Sigmoid colon (tissue), 7 donors: ENCODE data around the gene TNNT2. TPM values are rescaled to one million over a fixed set of nuclear protein-coding genes. Genes with fewer than 3 reads are reported as not detected.

Experiments
- DNase-seq: peaks from one replicate; pipeline ENCODE4 v3.0.0-alpha.2; 2019
- H3K27ac ChIP-seq, 4 donors: fragments of 200-600 bp; sonication (generic); one replicate each; pipeline ENCODE4 v1.5.1; 2016 to 2019; ENCODE audit warnings: mild to moderate bottlenecking in 1 of 4
- H3K27me3 ChIP-seq, 3 donors: fragments of 200-600 bp; sonication (generic); one replicate each; pipeline ENCODE4 v1.5.1; 2019; ENCODE audit warnings: mild to moderate bottlenecking in 1 of 3
- H3K36me3 ChIP-seq, 4 donors: fragments of 200-600 bp; sonication (generic); one replicate each; pipeline ENCODE4 v1.5.1; 2016 to 2019
- H3K4me1 ChIP-seq, 4 donors: fragments of 200-600 bp; sonication (generic); one replicate each; pipeline ENCODE4 v1.5.1; 2017 to 2019
- H3K4me3 ChIP-seq, 4 donors: fragments of 200-600 bp; sonication (generic); one replicate each; pipeline ENCODE4 v1.5.1; 2017 to 2019; ENCODE audit warnings: mild to moderate bottlenecking in 2 of 4, moderate library complexity in 1 of 4
- H3K9me3 ChIP-seq, 4 donors: fragments of 200-600 bp in 3 of 4; sonication (generic) in 3 of 4; one replicate each; pipeline versions ENCODE4 v1.5.1 to v1.6.1; 2013 to 2019
- EP300 ChIP-seq, 4 donors: sonication (generic); formaldehyde crosslinking; IDR thresholded peaks; one replicate each; pipeline ENCODE4 v1.6.1; 2017; ENCODE audit warnings: antibody characterized with exemption in 4 of 4
- POLR2A ChIP-seq, 2 donors: fragments of 450-650 bp; IDR thresholded peaks; one replicate each; pipeline ENCODE4 v1.6.1; 2016; ENCODE audit warnings: antibody characterized with exemption in 2 of 2, mild to moderate bottlenecking in 2 of 2, moderate library complexity in 2 of 2
- POLR2AphosphoS5 ChIP-seq, 4 donors: sonication (generic); formaldehyde crosslinking; IDR thresholded peaks; one replicate each; pipeline ENCODE4 v1.6.1; 2017; ENCODE audit warnings: antibody characterized with exemption in 4 of 4
- WGBS, 2 donors: extraction: QIAGEN DNeasy Blood & Tissue Kit; methylation state at CpG; one replicate each; pipeline ENCODE4 v1.1.7; 2013; 5-methylcytosine and 5-hydroxymethylcytosine counted together
- intact Hi-C: fragments of 100-400 bp; cut with DNase I; formaldehyde crosslinking; loops from one replicate; pipeline ENCODE4 v1.15.1; 2023
- polyA plus RNA-seq, 3 donors: library from polyadenylated mRNA; stranded (reverse); fragments of 200-250 nt; gene quantifications; one replicate each; pipeline ENCODE4 v1.2.3, GENCODE V29; 2013
- total RNA-seq, 4 donors: library from RNA; depleted of rRNA; stranded (reverse); fragments of >200 nt; gene quantifications; one replicate each; pipeline ENCODE4 v1.1.0, GENCODE V29; 2016
- TF ChIP-seq, protein P1 (sequence below), 4 experiments: fragments of 450-650 bp in 3 of 4; fragments of 200-600 bp in 1 of 4; IDR thresholded peaks; one replicate each; pipeline ENCODE4 v1.5.1; 2016 to 2019; ENCODE audit warnings: antibody characterized with exemption in 4 of 4, mild to moderate bottlenecking in 3 of 4, moderate library complexity in 2 of 4
- donor health status: healthy with polysubstance abuse.
- donor health status: Bipolar disorder and iron deficiency.
- donor health status: healthy.

Gene TNNT2
- total and polyA plus RNA-seq, 7 donors, result 0.81 to 34.9 (median 3.9) TPM; not detected in 3

DNA sequence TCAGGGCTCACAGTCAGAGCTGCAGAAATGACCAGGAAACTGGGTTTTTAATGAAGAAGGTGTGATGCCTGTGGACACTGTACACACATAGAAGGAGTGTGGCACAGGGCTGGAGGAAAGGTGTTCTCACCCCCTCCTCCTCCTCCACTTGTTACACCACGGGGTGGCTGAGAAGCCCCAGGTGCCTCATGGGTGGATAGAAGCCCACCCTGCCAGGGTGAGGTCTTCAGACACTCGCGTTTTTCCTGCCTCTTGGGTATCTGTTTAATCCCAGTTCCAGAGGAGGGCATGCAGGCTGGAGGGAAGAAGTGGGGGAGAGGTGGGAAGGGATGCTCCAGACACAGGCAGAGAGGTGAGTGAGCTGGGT lies 31.3 kb upstream of the TNNT2 start:
- H3K36me3 ChIP-seq, result no peaks in the 10 kb centered on the region
- WGBS, 2 donors, result 80 to 87% methylated on average over 3 of the region's 3 CpGs
- intact Hi-C loops, result loop anchor here (1.0 kb wide), 1 partner anchor 155 kb away; no protein-coding TSS in a partner anchor
- no peak overlapping the region for H3K4me3 ChIP-seq
- TF ChIP-seq, protein P1, sequence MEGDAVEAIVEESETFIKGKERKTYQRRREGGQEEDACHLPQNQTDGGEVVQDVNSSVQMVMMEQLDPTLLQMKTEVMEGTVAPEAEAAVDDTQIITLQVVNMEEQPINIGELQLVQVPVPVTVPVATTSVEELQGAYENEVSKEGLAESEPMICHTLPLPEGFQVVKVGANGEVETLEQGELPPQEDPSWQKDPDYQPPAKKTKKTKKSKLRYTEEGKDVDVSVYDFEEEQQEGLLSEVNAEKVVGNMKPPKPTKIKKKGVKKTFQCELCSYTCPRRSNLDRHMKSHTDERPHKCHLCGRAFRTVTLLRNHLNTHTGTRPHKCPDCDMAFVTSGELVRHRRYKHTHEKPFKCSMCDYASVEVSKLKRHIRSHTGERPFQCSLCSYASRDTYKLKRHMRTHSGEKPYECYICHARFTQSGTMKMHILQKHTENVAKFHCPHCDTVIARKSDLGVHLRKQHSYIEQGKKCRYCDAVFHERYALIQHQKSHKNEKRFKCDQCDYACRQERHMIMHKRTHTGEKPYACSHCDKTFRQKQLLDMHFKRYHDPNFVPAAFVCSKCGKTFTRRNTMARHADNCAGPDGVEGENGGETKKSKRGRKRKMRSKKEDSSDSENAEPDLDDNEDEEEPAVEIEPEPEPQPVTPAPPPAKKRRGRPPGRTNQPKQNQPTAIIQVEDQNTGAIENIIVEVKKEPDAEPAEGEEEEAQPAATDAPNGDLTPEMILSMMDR (IDR thresholded peaks at IDR 0.05), result no peak
- no peaks in the 10 kb centered on the region for H3K4me1 ChIP-seq
- no peak for DNase-seq
- H3K27ac ChIP-seq, result no peak overlapping the region
- H3K9me3 ChIP-seq, result no peaks in the 10 kb centered on the region
- H3K27me3 ChIP-seq, result no peaks in the 10 kb centered on the region

DNA sequence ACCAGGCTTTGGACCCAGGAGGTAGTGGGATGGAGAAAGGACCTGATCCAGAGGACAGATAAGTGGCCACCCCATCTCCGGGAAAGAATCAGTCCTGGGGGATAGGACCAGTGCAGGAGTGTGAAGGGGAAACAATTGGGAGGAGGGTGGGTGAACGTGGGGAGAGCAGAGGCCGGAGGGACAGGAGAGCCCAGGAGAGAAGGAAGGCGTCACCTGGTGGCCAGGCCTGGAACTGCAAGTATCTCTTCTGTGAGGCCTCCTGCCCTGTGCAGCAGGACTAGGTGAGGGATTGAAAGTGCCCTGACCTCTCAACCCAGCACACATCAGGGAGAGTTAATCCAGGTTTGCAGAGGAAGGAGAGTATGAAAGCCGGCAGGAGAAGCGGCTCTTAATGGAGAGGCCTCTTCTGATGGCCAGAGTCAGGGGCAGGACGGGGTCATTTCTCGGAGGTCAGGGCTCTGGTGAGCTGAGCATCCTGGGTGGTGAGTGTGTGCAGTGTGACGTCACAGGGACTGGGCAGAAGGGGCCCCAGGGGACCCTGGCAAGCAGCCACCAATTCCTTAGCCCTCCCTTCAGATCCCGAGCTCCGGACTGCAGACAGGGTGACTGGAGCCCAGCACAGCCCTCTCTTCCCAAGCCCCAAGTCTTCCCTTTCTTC lies 30.8 kb upstream of the TNNT2 start:
- no peaks in the 10 kb centered on the region for H3K36me3 ChIP-seq
- H3K9me3 ChIP-seq, result no peaks in the 10 kb centered on the region
- WGBS, 2 donors, result 32 to 37% methylated on average over 11 of the region's 11 CpGs
- no peaks in the 10 kb centered on the region for H3K27me3 ChIP-seq
- intact Hi-C loops, result loop anchor here (1.0 kb wide), 1 partner anchor 154 kb away; no protein-coding TSS in a partner anchor
- no peak for DNase-seq
- no peaks in the 10 kb centered on the region for H3K4me1 ChIP-seq
- H3K27ac ChIP-seq, result no peak overlapping the region
- H3K4me3 ChIP-seq, result no peak overlapping the region
- TF ChIP-seq EP300 (IDR thresholded peaks at IDR 0.05), result no peak
- TF ChIP-seq, protein P1 (IDR thresholded peaks at IDR 0.05), result peak; percentile 53 to 91 (median 86)

DNA sequence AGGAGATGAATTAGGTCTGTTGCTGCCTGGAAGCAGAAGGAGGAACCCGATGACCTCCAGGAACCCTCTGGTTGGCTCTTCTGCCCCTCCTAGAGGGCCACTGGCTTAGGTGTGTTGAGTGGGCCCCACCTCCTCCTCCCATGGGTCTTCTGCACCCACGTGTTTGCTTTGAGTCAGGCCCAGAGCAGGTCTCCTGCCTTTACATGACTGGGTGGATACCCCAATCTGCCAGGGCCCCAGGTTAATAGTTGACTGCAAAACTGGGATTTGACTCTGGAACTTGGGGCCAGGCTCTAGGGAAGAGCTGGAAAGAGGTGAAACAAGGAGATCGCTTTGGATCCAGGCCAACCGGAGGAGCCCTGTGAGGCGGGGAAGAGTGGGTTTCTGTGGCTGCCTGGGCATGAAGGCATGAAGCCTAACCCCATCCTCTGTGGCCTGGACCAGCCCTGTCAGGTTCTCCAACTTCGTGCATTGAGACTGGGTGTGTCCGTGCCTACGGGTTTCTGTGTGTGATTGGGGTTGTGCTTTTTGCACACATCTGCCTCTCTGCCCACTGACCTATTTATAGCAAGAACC lies 29.4 kb upstream of the TNNT2 start:
- intact Hi-C loops, result no loop called here
- H3K36me3 ChIP-seq, result no peaks in the 10 kb centered on the region
- peaks cover 0 to 5% (median 0%) of the 10 kb centered on the region in 3 donors for H3K27me3 ChIP-seq
- H3K9me3 ChIP-seq, result no peaks in the 10 kb centered on the region
- H3K27ac ChIP-seq, result no peak overlapping the region
- DNase-seq, result no peak
- no peak overlapping the region for H3K4me3 ChIP-seq
- 17 to 66% methylated on average over 8 of the region's 8 CpGs for WGBS, 2 donors
- no peaks in the 10 kb centered on the region for H3K4me1 ChIP-seq
- TF ChIP-seq POLR2A (IDR thresholded peaks at IDR 0.05) (no peak), POLR2AphosphoS5 (IDR thresholded peaks at IDR 0.05) (no peak), EP300 (IDR thresholded peaks at IDR 0.05) (no peak)
- TF ChIP-seq, protein P1 (IDR thresholded peaks at IDR 0.05), result no peak

GRCh38 chr1:201405484-201405831 lies 28.0 kb upstream of the TNNT2 start:
- peaks cover 2 to 16% (median 3%) of the 10 kb centered on the region in 3 donors for H3K27me3 ChIP-seq
- no peaks in the 10 kb centered on the region for H3K36me3 ChIP-seq
- H3K9me3 ChIP-seq, result no peaks in the 10 kb centered on the region
- no peak overlapping the region for H3K27ac ChIP-seq
- WGBS, 2 donors, result 16 to 60% methylated on average over 10 of the region's 10 CpGs
- no peak overlapping the region for H3K4me3 ChIP-seq
- intact Hi-C loops, result no loop called here
- no peaks in the 10 kb centered on the region for H3K4me1 ChIP-seq
- TF ChIP-seq EP300 (IDR thresholded peaks at IDR 0.05) (no peak), POLR2A (IDR thresholded peaks at IDR 0.05) (peak in 1 of 2 donors; percentile 11)
- DNase-seq, result no peak

DNA sequence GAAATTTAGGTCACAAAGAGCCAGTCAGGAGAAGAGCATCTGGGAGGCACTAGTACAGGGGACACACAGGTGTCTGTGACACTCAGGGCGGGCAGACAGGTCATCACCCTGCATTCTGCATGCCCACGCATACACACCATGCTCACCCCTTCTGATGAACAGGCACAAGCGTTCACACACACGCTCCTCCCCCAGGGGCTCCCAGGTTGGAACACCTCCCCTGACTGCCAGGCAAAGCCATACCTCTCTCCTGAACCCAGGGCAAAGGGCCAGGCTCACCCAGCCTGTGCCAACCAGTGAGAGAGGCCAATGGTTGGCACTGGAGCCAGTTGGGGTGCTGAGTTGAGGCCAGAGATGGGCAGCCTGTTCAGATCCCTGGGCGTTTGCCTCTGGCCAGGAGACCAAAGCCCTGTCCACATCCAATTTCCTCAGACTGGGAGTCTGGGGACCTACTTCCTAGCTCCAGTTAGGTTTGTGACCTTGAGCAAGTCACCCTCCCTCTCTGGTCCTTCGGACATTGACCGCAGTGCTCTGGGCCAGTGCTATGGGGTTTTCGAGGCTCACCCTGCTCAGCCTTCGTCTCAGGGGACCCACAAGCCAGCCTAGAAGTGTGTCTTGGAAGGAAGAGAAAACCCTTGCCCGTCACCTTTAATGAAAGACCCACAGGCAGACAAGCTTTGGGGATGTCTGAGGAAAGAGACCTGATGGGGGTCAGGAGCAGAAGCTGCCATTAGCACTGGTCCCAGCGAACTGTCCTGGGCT lies 27.4 kb upstream of the TNNT2 start:
- intact Hi-C loops, result no loop called here
- Histone ChIP-seq H3K27ac (no peak overlapping the region), H3K36me3 (no peaks in the 10 kb centered on the region)

More for the DNA sequence above, 27.4 kb upstream of the TNNT2 start:
- no peaks in the 10 kb centered on the region for H3K4me1 ChIP-seq
- no peak for TF ChIP-seq EP300 (IDR thresholded peaks at IDR 0.05)
- TF ChIP-seq POLR2AphosphoS5 (IDR thresholded peaks at IDR 0.05), result no peak
- TF ChIP-seq, protein P1 (IDR thresholded peaks at IDR 0.05), result no peak
- TF ChIP-seq POLR2A (IDR thresholded peaks at IDR 0.05), result no peak
- no peak for DNase-seq
- WGBS, 2 donors, result 37 to 78% methylated on average over 11 of the region's 11 CpGs
- no peaks in the 10 kb centered on the region for H3K9me3 ChIP-seq
- H3K27me3 ChIP-seq, result peaks cover 7 to 21% (median 9%) of the 10 kb centered on the region in 3 donors
- no peak overlapping the region for H3K4me3 ChIP-seq
